Left lung (tissue), 10 donors: ENCODE results near the gene C1QTNF12. TPM values are rescaled to one million over a fixed set of nuclear protein-coding genes. Genes with fewer than 3 reads are reported as not detected.

Experiments
- ATAC-seq: fragments of 200-7000 bp; cut with Tn5 transposase; one replicate; pipeline ENCODE4 v1.9.1; 2020; ENCODE audit warnings: moderate library complexity
- DNase-seq, 4 donors: peaks; one replicate each; pipeline ENCODE4 v3.0.0-alpha.2; 2013 to 2020
- H3K27ac ChIP-seq, 2 donors: fragments of 200-600 bp; sonication (generic) in 1 of 2; one replicate each; pipeline versions ENCODE4 v1.5.0 to v1.8.0; 2020 to 2021
- H3K27me3 ChIP-seq, 2 donors: fragments of 200-600 bp; sonication (generic) in 1 of 2; one replicate each; pipeline versions ENCODE4 v1.5.0 to v1.8.0; 2020 to 2021
- H3K36me3 ChIP-seq, 2 donors: fragments of 200-600 bp; sonication (generic) in 1 of 2; one replicate each; pipeline versions ENCODE4 v1.5.0 to v1.8.0; 2020 to 2021
- H3K4me1 ChIP-seq, 2 donors: fragments of 200-600 bp; one replicate each; pipeline ENCODE4 v1.8.0; 2021
- H3K4me3 ChIP-seq, 2 donors: fragments of 200-600 bp; sonication (generic) in 1 of 2; one replicate each; pipeline versions ENCODE4 v1.5.0 to v1.8.0; 2020 to 2021; ENCODE audit warnings: mild to moderate bottlenecking in 1 of 2
- H3K9me3 ChIP-seq, 2 donors: fragments of 200-600 bp; sonication (generic) in 1 of 2; one replicate each; pipeline versions ENCODE4 v1.5.0 to v1.8.0; 2020 to 2021
- intact Hi-C, 2 donors: fragments of 100-400 bp; cut with DNase I; formaldehyde crosslinking; loops; one replicate each; pipeline versions ENCODE4 v1.11.2 to v1.14.2; 2022
- polyA plus RNA-seq, 6 donors: library from polyadenylated mRNA; unstranded; fragments of 120-200 nt; gene quantifications; one replicate each; pipeline ENCODE4 v1.2.1, GENCODE V29; 2013; ENCODE audit not compliant: insufficient read length in 6 of 6
- total RNA-seq, 2 donors: library from RNA; stranded (reverse); fragmentation: NEBNext Ultra II Directional; extraction: Animal tissue kit (Norgen Biotek cat#: 25700); gene quantifications; one replicate each; pipeline ENCODE4 v1.2.1, GENCODE V29; 2021
- TF ChIP-seq, protein P1 (sequence below), 2 donors: fragments of 200-600 bp; sonication (generic) in 1 of 2; IDR thresholded peaks; one replicate each; pipeline versions ENCODE4 v1.5.0 to v1.8.0; 2021; ENCODE audit warnings: antibody characterized with exemption in 2 of 2
- donor health status: DM: no; HTN: yes; CAD: no.
- donor health status: DM: no; HTN: no; CAD: no.

The C1QTNF12 gene
- total and polyA plus RNA-seq, 8 donors, result 0.52 to 2.2 (median 0.94) TPM

DNA sequence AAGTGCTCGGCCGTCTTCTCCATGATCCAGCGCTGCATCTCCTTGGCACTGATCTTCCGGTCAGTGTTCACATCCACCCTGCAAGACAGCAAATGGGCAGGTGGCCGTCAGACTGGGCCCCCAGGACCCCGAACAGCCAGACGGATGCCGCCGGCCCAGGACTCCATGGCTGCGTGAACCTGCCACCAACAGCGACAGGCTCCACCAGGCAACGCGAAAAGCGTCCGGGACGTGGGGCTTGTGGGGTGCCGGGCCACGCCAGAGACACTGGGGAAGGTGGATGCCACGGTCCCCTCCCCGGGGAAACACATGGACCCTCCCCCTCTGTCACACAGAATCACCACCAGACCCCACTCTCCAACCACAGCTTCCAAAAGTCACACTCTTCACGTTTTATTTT is 22.6 kb downstream of the C1QTNF12 start:
- Histone ChIP-seq H3K27ac (no peak overlapping the region), H3K27me3 (no peaks in the 10 kb centered on the region), H3K4me3 (no peak overlapping the region), H3K4me1 (peaks cover 0 to 6% of the 10 kb centered on the region in 2 donors), H3K9me3 (no peaks in the 10 kb centered on the region), H3K36me3 (peaks cover 0 to 100% of the 10 kb centered on the region in 2 donors)
- DNase-seq (no peak), ATAC-seq (no peak)
- TF ChIP-seq, protein P1, sequence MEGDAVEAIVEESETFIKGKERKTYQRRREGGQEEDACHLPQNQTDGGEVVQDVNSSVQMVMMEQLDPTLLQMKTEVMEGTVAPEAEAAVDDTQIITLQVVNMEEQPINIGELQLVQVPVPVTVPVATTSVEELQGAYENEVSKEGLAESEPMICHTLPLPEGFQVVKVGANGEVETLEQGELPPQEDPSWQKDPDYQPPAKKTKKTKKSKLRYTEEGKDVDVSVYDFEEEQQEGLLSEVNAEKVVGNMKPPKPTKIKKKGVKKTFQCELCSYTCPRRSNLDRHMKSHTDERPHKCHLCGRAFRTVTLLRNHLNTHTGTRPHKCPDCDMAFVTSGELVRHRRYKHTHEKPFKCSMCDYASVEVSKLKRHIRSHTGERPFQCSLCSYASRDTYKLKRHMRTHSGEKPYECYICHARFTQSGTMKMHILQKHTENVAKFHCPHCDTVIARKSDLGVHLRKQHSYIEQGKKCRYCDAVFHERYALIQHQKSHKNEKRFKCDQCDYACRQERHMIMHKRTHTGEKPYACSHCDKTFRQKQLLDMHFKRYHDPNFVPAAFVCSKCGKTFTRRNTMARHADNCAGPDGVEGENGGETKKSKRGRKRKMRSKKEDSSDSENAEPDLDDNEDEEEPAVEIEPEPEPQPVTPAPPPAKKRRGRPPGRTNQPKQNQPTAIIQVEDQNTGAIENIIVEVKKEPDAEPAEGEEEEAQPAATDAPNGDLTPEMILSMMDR (IDR thresholded peaks at IDR 0.05), result no peak
- intact Hi-C loops, result no loop called here

DNA sequence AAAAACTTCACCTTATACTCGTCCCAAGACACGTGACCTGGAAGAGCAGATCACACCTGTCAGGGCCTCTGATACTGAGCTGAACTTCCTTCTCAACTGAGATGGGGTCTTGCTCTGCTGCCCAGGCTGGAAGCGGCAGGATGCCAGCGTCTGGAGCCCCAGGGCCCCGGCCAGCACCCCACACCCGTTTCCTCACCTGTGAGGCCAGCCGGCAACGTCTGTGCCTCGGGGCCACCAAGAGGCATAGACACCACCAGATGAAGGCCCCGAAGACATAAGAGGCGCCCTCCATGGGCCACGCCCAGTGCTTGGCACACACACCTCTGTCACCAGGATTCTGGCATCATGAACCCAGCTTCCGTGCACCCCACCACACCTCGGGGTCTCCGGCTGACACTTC is 23.2 kb downstream of the C1QTNF12 start:
- Histone ChIP-seq H3K4me1 (peaks cover 0 to 6% of the 10 kb centered on the region in 2 donors), H3K9me3 (no peaks in the 10 kb centered on the region), H3K27me3 (no peaks in the 10 kb centered on the region), H3K4me3 (no peak overlapping the region), H3K36me3 (peaks cover 0 to 100% of the 10 kb centered on the region in 2 donors), H3K27ac (no peak overlapping the region)
- TF ChIP-seq, protein P1 (IDR thresholded peaks at IDR 0.05), result no peak
- DNase-seq, result no peak
- intact Hi-C loops, result no loop called here
- no peak for ATAC-seq

DNA sequence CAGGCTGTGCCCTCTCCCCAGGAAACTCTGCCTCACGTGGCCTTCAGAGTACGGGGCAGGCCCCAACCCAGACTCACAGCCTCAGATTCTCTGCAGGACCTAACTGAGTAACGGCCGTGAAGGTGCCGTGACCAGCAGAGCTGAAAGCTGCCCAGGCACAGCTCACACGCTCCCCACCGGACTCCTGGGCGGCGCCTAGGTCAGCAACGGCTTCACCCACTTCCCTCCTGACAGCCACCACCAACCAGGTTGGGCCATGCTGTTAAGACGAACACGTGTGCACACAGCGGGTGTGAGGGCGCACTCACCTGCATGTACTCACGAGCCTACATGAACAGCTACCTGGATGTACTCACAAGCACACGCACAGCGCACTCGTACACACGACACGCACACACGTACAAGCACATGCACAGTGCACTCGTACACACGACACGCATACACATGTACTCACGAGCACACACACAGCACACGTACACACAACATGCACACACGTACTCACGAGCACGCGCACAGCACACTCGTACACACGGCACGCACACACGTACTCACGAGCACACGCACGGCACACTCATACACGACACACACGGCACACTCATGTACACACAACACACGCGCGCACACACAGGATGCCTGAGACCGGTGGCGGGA is 23.8 kb downstream of the C1QTNF12 start:
- intact Hi-C loops, result no loop called here
- no peak overlapping the region for H3K27ac ChIP-seq
- H3K36me3 ChIP-seq, result peaks cover 0 to 100% of the 10 kb centered on the region in 2 donors
- ATAC-seq, result no peak
- H3K27me3 ChIP-seq, result no peaks in the 10 kb centered on the region
- no peak overlapping the region for H3K4me3 ChIP-seq
- TF ChIP-seq, protein P1 (IDR thresholded peaks at IDR 0.05), result no peak
- peaks cover 0 to 6% of the 10 kb centered on the region in 2 donors for H3K4me1 ChIP-seq
- H3K9me3 ChIP-seq, result no peaks in the 10 kb centered on the region
- no peak for DNase-seq

DNA sequence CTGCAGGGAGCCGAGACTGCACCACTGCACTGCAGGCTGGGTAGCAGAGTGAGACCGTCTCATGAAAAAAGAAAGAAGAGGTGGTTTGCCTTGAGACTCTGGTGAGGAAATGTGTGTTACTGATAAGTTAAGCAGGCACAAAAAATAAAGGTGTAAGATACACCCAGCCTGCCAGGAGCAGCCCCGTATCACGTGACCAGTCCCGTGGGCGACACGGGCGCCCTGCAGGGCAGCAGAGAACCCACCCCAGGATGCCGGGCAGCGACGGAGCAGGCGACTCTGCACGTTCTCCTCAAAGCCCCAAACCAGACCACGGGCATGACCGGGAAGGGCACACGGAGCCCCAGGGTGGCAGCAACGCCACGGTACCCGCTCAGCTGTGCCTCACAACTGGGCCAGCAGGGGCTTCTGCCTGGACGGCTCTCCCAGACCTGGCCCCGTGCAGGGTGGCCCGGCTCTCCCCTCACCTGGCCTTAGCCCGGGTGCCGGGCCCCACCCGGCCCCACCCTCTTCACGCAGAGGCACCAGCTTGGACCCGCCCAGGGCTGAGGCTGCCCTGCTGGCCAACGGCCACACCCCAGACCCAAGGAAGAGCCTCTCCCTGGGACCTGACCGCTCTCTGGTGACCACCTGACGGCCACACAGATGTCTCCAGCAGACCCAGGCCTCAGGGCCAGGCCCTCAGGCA is 24.5 kb downstream of the C1QTNF12 start:
- Histone ChIP-seq H3K36me3 (peaks cover 0 to 100% of the 10 kb centered on the region in 2 donors), H3K4me1 (peaks cover 0 to 6% of the 10 kb centered on the region in 2 donors), H3K27me3 (no peaks in the 10 kb centered on the region), H3K4me3 (no peak overlapping the region), H3K27ac (no peak overlapping the region), H3K9me3 (no peaks in the 10 kb centered on the region)
- intact Hi-C loops, result no loop called here
- TF ChIP-seq, protein P1 (IDR thresholded peaks at IDR 0.05), result no peak
- DNase-seq (no peak), ATAC-seq (no peak)

DNA sequence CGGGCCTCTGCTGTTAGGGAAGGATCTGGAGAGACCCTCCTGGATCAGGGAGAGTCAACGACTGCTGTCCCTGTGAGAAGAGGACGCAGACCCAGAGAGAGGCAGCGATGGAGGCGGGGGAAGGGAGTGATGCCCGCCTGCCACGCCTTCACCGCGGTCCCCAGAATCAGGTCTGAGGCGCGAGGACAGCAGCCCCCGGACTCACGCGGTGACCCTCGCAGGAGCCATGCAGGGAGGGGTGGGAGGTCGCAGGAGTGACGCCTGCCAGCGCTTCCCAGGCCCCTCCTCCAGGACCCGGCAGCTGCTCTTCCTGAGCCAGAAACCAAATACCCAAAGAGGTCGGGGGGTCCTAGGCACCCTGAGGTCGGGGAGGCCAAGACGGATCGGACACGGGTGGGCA is 26.3 kb downstream of the C1QTNF12 start:
- TF ChIP-seq, protein P1 (IDR thresholded peaks at IDR 0.05), result no peak
- ATAC-seq, result no peak
- Histone ChIP-seq H3K4me1 (peaks cover 0 to 11% of the 10 kb centered on the region in 2 donors), H3K27ac (no peak overlapping the region), H3K4me3 (no peak overlapping the region), H3K27me3 (no peaks in the 10 kb centered on the region), H3K36me3 (peaks cover 0 to 100% of the 10 kb centered on the region in 2 donors), H3K9me3 (no peaks in the 10 kb centered on the region)
- intact Hi-C loops, result no loop called here
- DNase-seq, result no peak
